Motor neuron (in vitro differentiated cells): ENCODE data around the gene LRRC8C. TPM values are rescaled to one million over a fixed set of nuclear protein-coding genes. Genes with fewer than 3 reads are reported as not detected.

Source experiments
- ATAC-seq, 8 experiments: fragments of 200-7000 bp; cut with Tn5 transposase; replicated peaks in 6 of 8; 2 replicates each; pipeline ENCODE4 v1.8.0; 2021; ENCODE audit warnings: mild to moderate bottlenecking in 8 of 8, moderate library complexity in 8 of 8
- H3K27ac ChIP-seq, 2 donors: fragments of 250-450 bp; sonication (Bioruptor Pico); 2 replicates each; pipeline ENCODE4 v1.9.0; 2021; ENCODE audit warnings: antibody characterized with exemption in 2 of 2, mild to moderate bottlenecking in 2 of 2, moderate library complexity in 1 of 2
- H3K4me1 ChIP-seq, 2 donors: fragments of 250-450 bp; sonication (Bioruptor Pico); replicated peaks in 1 of 2; 2 replicates each; pipeline ENCODE4 v1.6.1; 2021; ENCODE audit warnings: antibody characterized with exemption in 2 of 2, mild to moderate bottlenecking in 2 of 2, moderate library complexity in 1 of 2
- H3K4me3 ChIP-seq, 5 donors: fragments of 250-450 bp; sonication (Bioruptor Pico); 2 replicates each; pipeline ENCODE4 v1.9.0; 2021; ENCODE audit warnings: antibody characterized with exemption in 5 of 5, mild to moderate bottlenecking in 5 of 5, moderate library complexity in 4 of 5
- WGBS, 10 experiments: fragments of 450-650 bp; shearing (Covaris generic); methylation state at CpG; one replicate each; pipeline ENCODE4 v1.0.0; 2022; 5-methylcytosine and 5-hydroxymethylcytosine counted together
- in situ Hi-C, 9 experiments: fragments of 400-800 bp; cut with MboI; loops; one replicate each; pipeline ENCODE4 v1.15.0; 2021; ENCODE audit warnings: low sequenced_read_pairs in 9 of 9, low pct_unique_long_range_greater_than_20kb in 2 of 9; ENCODE audit not compliant: unreplicated experiment in 9 of 9
- total RNA-seq, 8 experiments: library from RNA; unstranded; fragments of 300-600 nt; gene quantifications; 2 replicates each; pipeline versions ENCODE4 v1.2.3 to v1.2.4, GENCODE V29; 2022

LRRC8C gene
- total RNA-seq, 8 experiments from 2014 or later, result 1.7 to 8.0 (median 2.5) TPM

- H3K4me1 ChIP-seq, result no peaks in the 10 kb centered on the region
- in situ Hi-C loops, result loop anchor here in 4 of 9 experiments (10.0 to 25.0 kb wide), 5 partner anchors 126 to 301 kb away; partner anchors contain the start of genes LRRC8C (in 3 of the 4) and LRRC8B (in 1 of the 4)
- ATAC-seq, result no peak
- H3K27ac ChIP-seq, result no peak overlapping the region
- peak overlapping the region in 4 of 5 donors; percentile 32 to 43 (median 40) for H3K4me3 ChIP-seq
- WGBS, 10 experiments, result 20 to 79% (median 51%) methylated on average over 1 to 5 of the region's 5 CpGs; no CpG with 5 or more reads in 2 of the 10 experiments
Measured at GRCh38 chr1:89763649-89763986, 130.7 kb downstream of the LRRC8C start.

- in situ Hi-C loops, result loop anchor here in 4 of 9 experiments (10.0 to 25.0 kb wide), 5 partner anchors 128 to 303 kb away; partner anchors contain the start of genes LRRC8C (in 3 of the 4) and LRRC8B (in 1 of the 4)
Measured at GRCh38 chr1:89765774-89766173, 132.9 kb downstream of the LRRC8C start.

GRCh38 chr1:89767618-89768017 lies 134.7 kb downstream of the LRRC8C start:
- Histone ChIP-seq H3K4me1 (peaks cover 0 to 12% of the 10 kb centered on the region in 2 donors), H3K27ac (no peak overlapping the region), H3K4me3 (no peak overlapping the region)
- 33 to 100% (median 90%) methylated on average over 1 of the region's 1 CpG; no CpG with 5 or more reads in 3 of the 10 experiments for WGBS, 10 experiments
- in situ Hi-C loops, result loop anchor here in 4 of 9 experiments (10.0 to 25.0 kb wide), 5 partner anchors 130 to 305 kb away; partner anchors contain the start of genes LRRC8C (in 3 of the 4) and LRRC8B (in 1 of the 4)
- ATAC-seq, result no peak

More at GRCh38 chr1:89765774-89766173, 132.9 kb downstream of the LRRC8C start:
- 8 to 89% (median 29%) methylated on average over 1 of the region's 1 CpG; no CpG with 5 or more reads in 3 of the 10 experiments for WGBS, 10 experiments
- Histone ChIP-seq H3K4me3 (no peak overlapping the region), H3K4me1 (peaks cover 0 to 11% of the 10 kb centered on the region in 2 donors), H3K27ac (no peak overlapping the region)
- ATAC-seq, result no peak

Other genes starting within 250 kb of the LRRC8C start
- 10 to 100 TPM in 7 of 8 experiments, 1 to 10 TPM in 1; 4.2 to 37.3 (median 16.5) TPM for gene LRRC8B, start 108.3 kb upstream of the LRRC8C start, total RNA-seq
- gene LRRC8D, start 187.9 kb downstream of the LRRC8C start, total RNA-seq, result 10 to 100 TPM; 13.2 to 69.1 (median 51.0) TPM